Mesendoderm (in vitro differentiated cells): ENCODE measurements around the gene TFG.

Source experiments
- DNase-seq: peaks from one replicate; pipeline ENCODE4 v3.0.0; 2013
- H2AK5ac ChIP-seq: 2 replicates; pipeline ENCODE4 v1.6.1; 2013; ENCODE audit warnings: low read length, inconsistent platforms
- H2BK120ac ChIP-seq: 2 replicates; pipeline ENCODE4 v1.6.1; 2013; ENCODE audit warnings: low read depth, mild to moderate bottlenecking, low read length, moderate library complexity, mixed read lengths
- H2BK15ac ChIP-seq: replicated peaks from 2 replicates; pipeline ENCODE4 v1.6.1; 2013; ENCODE audit warnings: low read depth, mild to moderate bottlenecking, moderate library complexity
- H2BK5ac ChIP-seq: 2 replicates; pipeline ENCODE4 v1.6.1; 2013; ENCODE audit warnings: low read length, inconsistent platforms
- H3K18ac ChIP-seq: 2 replicates; pipeline ENCODE4 v1.6.1; 2013; ENCODE audit warnings: mild to moderate bottlenecking, low read length, mixed read lengths
- H3K23ac ChIP-seq: one replicate; pipeline ENCODE4 v1.6.1; 2013; ENCODE audit warnings: low read length
- H3K27ac ChIP-seq: 2 replicates; pipeline ENCODE4 v1.5.1; 2013; ENCODE audit warnings: low read depth, mild to moderate bottlenecking, inconsistent platforms, low read length, moderate library complexity
- H3K27me3 ChIP-seq: 2 replicates; pipeline ENCODE4 v1.6.1; 2013; ENCODE audit warnings: low read length, control low read depth, mild to moderate bottlenecking, inconsistent platforms; ENCODE audit not compliant: insufficient read depth, poor library complexity
- H3K36me3 ChIP-seq: 2 replicates; pipeline ENCODE4 v1.6.1; 2013; ENCODE audit warnings: low read length, inconsistent platforms; ENCODE audit not compliant: control insufficient read depth, insufficient read depth
- H3K4ac ChIP-seq: one replicate; pipeline ENCODE4 v1.6.1; 2013; ENCODE audit warnings: low read depth, mild to moderate bottlenecking, low read length, moderate library complexity
- H3K4me1 ChIP-seq: 2 replicates; pipeline ENCODE4 v1.6.1; 2013; ENCODE audit warnings: low read depth, low read length, inconsistent platforms; ENCODE audit not compliant: control insufficient read depth
- H3K4me2 ChIP-seq: 2 replicates; pipeline ENCODE4 v1.6.1; 2013; ENCODE audit warnings: low read length
- H3K4me3 ChIP-seq: 2 replicates; pipeline ENCODE4 v1.5.1; 2013; ENCODE audit warnings: mild to moderate bottlenecking, low read length
- H3K56ac ChIP-seq: one replicate; pipeline ENCODE4 v1.6.1; 2013; ENCODE audit warnings: low read length
- H3K79me1 ChIP-seq: 2 replicates; pipeline ENCODE4 v1.6.1; 2013; ENCODE audit warnings: low read length, inconsistent platforms
- H3K79me2 ChIP-seq: 2 replicates; pipeline ENCODE4 v1.6.1; 2013; ENCODE audit warnings: mild to moderate bottlenecking, low read length; ENCODE audit not compliant: control insufficient read depth, insufficient read depth
- H3K9ac ChIP-seq: 2 replicates; pipeline ENCODE4 v1.6.1; 2013; ENCODE audit warnings: low read length, inconsistent platforms
- H4K5ac ChIP-seq: one replicate; pipeline ENCODE4 v1.6.1; 2013; ENCODE audit warnings: low read length
- H4K8ac ChIP-seq: one replicate; pipeline ENCODE4 v1.6.1; 2013; ENCODE audit warnings: low read depth, mild to moderate bottlenecking, control low read depth, low read length, moderate library complexity
- WGBS: extraction: QIAGEN DNeasy Blood & Tissue Kit; methylation state at CpG from one replicate; pipeline ENCODE4 v1.1.7; 2013; ENCODE audit warnings: low lambda C conversion rate, missing lambda C conversion rate; ENCODE audit not compliant: insufficient coverage; ENCODE audit errors: extremely low coverage; 5-methylcytosine and 5-hydroxymethylcytosine counted together

Gene TFG

DNA sequence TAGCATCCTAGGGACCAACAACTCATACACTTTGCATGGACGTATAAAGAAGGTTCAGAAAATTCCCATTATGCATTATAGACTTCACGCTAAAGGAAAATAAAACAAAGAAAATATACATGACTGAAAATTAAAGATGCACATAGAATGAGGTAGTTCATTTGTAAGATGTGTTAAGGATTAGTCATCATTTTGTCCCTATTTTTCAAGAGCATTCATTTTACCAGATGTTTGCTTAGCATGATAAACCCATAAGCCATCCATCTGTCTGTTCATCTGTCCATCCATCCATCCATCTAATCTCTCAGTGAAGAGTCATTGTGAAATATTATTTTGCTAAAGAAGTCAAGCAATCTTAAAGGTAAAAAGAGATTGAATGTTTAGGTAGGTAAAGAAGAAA, 80.3 kb downstream of the TFG start:
- no peak overlapping the region for H3K4me3 ChIP-seq
- H3K27ac ChIP-seq = no peak overlapping the region
- H2BK120ac ChIP-seq = no peak overlapping the region
- H3K79me1 ChIP-seq = no peaks in the 10 kb centered on the region
- no peak overlapping the region for H3K9ac ChIP-seq
- no peak for DNase-seq
- no peak overlapping the region for H2AK5ac ChIP-seq
- no peaks in the 10 kb centered on the region for H3K79me2 ChIP-seq
- H3K4me2 ChIP-seq = no peak overlapping the region
- H2BK5ac ChIP-seq = no peak overlapping the region
- H3K23ac ChIP-seq = no peak overlapping the region
- no peaks in the 10 kb centered on the region for H3K36me3 ChIP-seq
- no peak overlapping the region for H3K4ac ChIP-seq
- WGBS = no CpG with 5 or more reads among the region's 2 CpGs
- H4K8ac ChIP-seq = no peak overlapping the region
- H3K27me3 ChIP-seq = no peaks in the 10 kb centered on the region
- no peak overlapping the region for H4K5ac ChIP-seq
- H3K4me1 ChIP-seq = no peaks in the 10 kb centered on the region
- no peak overlapping the region for H2BK15ac ChIP-seq
- H3K18ac ChIP-seq = no peak overlapping the region
- H3K56ac ChIP-seq = no peak overlapping the region

DNA sequence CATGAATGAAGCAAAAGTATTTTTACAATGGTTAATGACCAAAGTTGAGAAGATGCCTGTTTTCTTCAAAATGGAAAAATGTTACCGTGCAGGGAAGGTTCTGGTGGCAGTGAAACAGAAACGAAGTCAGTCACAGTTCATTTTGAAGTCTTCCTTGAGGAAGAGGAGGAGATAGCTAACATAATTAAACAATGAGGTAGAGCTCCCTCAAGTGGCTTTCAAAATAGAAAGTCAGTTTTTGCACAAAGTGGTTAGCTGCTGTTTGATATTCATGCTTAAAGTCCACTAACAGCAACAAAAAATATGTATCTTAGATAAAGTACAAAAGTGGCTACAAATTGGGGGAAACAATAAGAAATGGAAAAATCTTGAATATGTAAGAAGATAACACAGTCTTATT, 87.3 kb downstream of the TFG start:
- no CpG with 5 or more reads among the region's 2 CpGs for WGBS
- no peak overlapping the region for H3K4ac ChIP-seq
- no peak overlapping the region for H3K9ac ChIP-seq
- H3K36me3 ChIP-seq = no peaks in the 10 kb centered on the region
- H3K56ac ChIP-seq = no peak overlapping the region
- H3K27ac ChIP-seq = no peak overlapping the region
- no peak overlapping the region for H3K23ac ChIP-seq
- peak; percentile 37 for DNase-seq
- no peak overlapping the region for H2BK15ac ChIP-seq
- H2AK5ac ChIP-seq = no peak overlapping the region
- no peak overlapping the region for H3K4me2 ChIP-seq
- H4K8ac ChIP-seq = no peak overlapping the region
- H3K79me1 ChIP-seq = no peaks in the 10 kb centered on the region
- H4K5ac ChIP-seq = no peak overlapping the region
- H3K79me2 ChIP-seq = no peaks in the 10 kb centered on the region
- no peak overlapping the region for H3K4me3 ChIP-seq
- H3K18ac ChIP-seq = no peak overlapping the region
- H2BK5ac ChIP-seq = no peak overlapping the region
- H3K27me3 ChIP-seq = no peaks in the 10 kb centered on the region
- H2BK120ac ChIP-seq = no peak overlapping the region
- H3K4me1 ChIP-seq = no peaks in the 10 kb centered on the region

GRCh38 chr3:100798012-100798411, 88.7 kb downstream of the TFG start:
- Histone ChIP-seq H3K4me1 (no peaks in the 10 kb centered on the region), H3K27ac (no peak overlapping the region), H3K4me2 (no peak overlapping the region), H3K79me2 (no peaks in the 10 kb centered on the region), H2BK15ac (no peak overlapping the region), H3K4ac (no peak overlapping the region), H4K5ac (no peak overlapping the region), H2BK5ac (no peak overlapping the region), H2BK120ac (no peak overlapping the region), H2AK5ac (no peak overlapping the region), H3K56ac (no peak overlapping the region), H3K23ac (no peak overlapping the region), H3K9ac (no peak overlapping the region), H3K79me1 (no peaks in the 10 kb centered on the region), H3K36me3 (no peaks in the 10 kb centered on the region), H4K8ac (no peak overlapping the region), H3K4me3 (no peak overlapping the region), H3K27me3 (no peaks in the 10 kb centered on the region), H3K18ac (no peak overlapping the region)
- no peak for DNase-seq
- no CpG with 5 or more reads among the region's 1 CpG for WGBS
